H9 (cell line): ENCODE results near the gene BLNK. TPM values are rescaled to one million over a fixed set of nuclear protein-coding genes. Genes with fewer than 3 reads are reported as not detected.

ENCODE experiments used
- DNase-seq: peaks from one replicate; pipeline ENCODE4 v3.0.0-alpha.2; 2017
- H2AFZ ChIP-seq: one replicate; pipeline ENCODE4 v1.6.1; 2013; ENCODE audit warnings: mild to moderate bottlenecking, low read length, control low read depth, moderate library complexity
- H2AK5ac ChIP-seq: 2 replicates; pipeline ENCODE4 v1.6.1; 2013; ENCODE audit warnings: low read length, control low read depth, mixed read lengths; ENCODE audit not compliant: insufficient read length
- H2BK120ac ChIP-seq: one replicate; pipeline ENCODE4 v1.6.1; 2013; ENCODE audit warnings: low read depth, mild to moderate bottlenecking, low read length, control low read depth, inconsistent platforms; ENCODE audit not compliant: poor library complexity, severe bottlenecking
- H2BK12ac ChIP-seq: 2 replicates; pipeline ENCODE4 v1.6.1; 2013; ENCODE audit warnings: low read length, control low read depth, mixed read lengths, low read depth; ENCODE audit not compliant: insufficient read length
- H2BK15ac ChIP-seq: 2 replicates; pipeline ENCODE4 v1.6.1; 2013; ENCODE audit warnings: low read depth, low read length, control low read depth
- H2BK20ac ChIP-seq: one replicate; pipeline ENCODE4 v1.6.1; 2013; ENCODE audit warnings: low read depth, mild to moderate bottlenecking, low read length, control low read depth, inconsistent platforms; ENCODE audit not compliant: poor library complexity, severe bottlenecking
- H2BK5ac ChIP-seq: 2 replicates; pipeline ENCODE4 v1.6.1; 2013; ENCODE audit warnings: low read length, control low read depth, mixed read lengths; ENCODE audit not compliant: insufficient read length
- H3K14ac ChIP-seq: 2 replicates; pipeline ENCODE4 v1.6.1; 2013; ENCODE audit warnings: low read length, control low read depth; ENCODE audit not compliant: insufficient read depth
- H3K18ac ChIP-seq: 2 replicates; pipeline ENCODE4 v1.6.1; 2013; ENCODE audit warnings: low read depth, mild to moderate bottlenecking, mixed read lengths, low read length, control low read depth; ENCODE audit not compliant: insufficient read length
- H3K23ac ChIP-seq: 2 replicates; pipeline ENCODE4 v1.6.1; 2013; ENCODE audit warnings: low read length, control low read depth, mixed read lengths, low read depth; ENCODE audit not compliant: insufficient read length
- H3K23me2 ChIP-seq: 2 replicates; pipeline ENCODE4 v1.6.1; 2013; ENCODE audit warnings: low read depth, mild to moderate bottlenecking, mixed read lengths, low read length, control low read depth; ENCODE audit not compliant: insufficient read length, poor library complexity, severe bottlenecking
- H3K27ac ChIP-seq: 2 replicates; pipeline ENCODE4 v1.5.1; 2013; ENCODE audit warnings: low read length, control low read depth, mixed read lengths, low read depth; ENCODE audit not compliant: insufficient read length
- H3K27me3 ChIP-seq: 2 replicates; pipeline ENCODE4 v1.6.1; 2013; ENCODE audit warnings: low read length, control low read depth, inconsistent platforms; ENCODE audit not compliant: insufficient read depth
- H3K4ac ChIP-seq: 2 replicates; pipeline ENCODE4 v1.6.1; 2013; ENCODE audit warnings: low read depth, mild to moderate bottlenecking, control low read depth, inconsistent platforms, low read length, moderate library complexity
- H3K4me1 ChIP-seq: 2 replicates; pipeline ENCODE4 v1.6.1; 2013; ENCODE audit warnings: low read length, control low read depth, inconsistent platforms; ENCODE audit not compliant: insufficient read depth
- H3K4me2 ChIP-seq: 2 replicates; pipeline ENCODE4 v1.6.1; 2013; ENCODE audit warnings: low read length, control low read depth, mixed read lengths; ENCODE audit not compliant: insufficient read length, insufficient read depth
- H3K56ac ChIP-seq: 2 replicates; pipeline ENCODE4 v1.6.1; 2013; ENCODE audit warnings: low read depth, mild to moderate bottlenecking, mixed read lengths, low read length, control low read depth; ENCODE audit not compliant: insufficient read length
- H3K79me1 ChIP-seq: 2 replicates; pipeline ENCODE4 v1.6.1; 2013; ENCODE audit warnings: low read depth, mild to moderate bottlenecking, moderate library complexity, low read length, control low read depth, inconsistent platforms; ENCODE audit not compliant: insufficient read depth, poor library complexity, severe bottlenecking
- H3K79me2 ChIP-seq: 2 replicates; pipeline ENCODE4 v1.6.1; 2013; ENCODE audit warnings: low read length, control low read depth, inconsistent platforms; ENCODE audit not compliant: insufficient read depth
- H3K9ac ChIP-seq: 2 replicates; pipeline ENCODE4 v1.6.1; 2013; ENCODE audit warnings: low read length, control low read depth, mixed read lengths; ENCODE audit not compliant: insufficient read length; ENCODE audit errors: extremely low read depth
- H3K9me3 ChIP-seq: one replicate; pipeline ENCODE4 v1.6.1; 2013; ENCODE audit warnings: low read depth, low read length, inconsistent platforms; ENCODE audit not compliant: control insufficient read depth
- H3T11ph ChIP-seq: one replicate; pipeline ENCODE4 v1.6.1; 2013; ENCODE audit warnings: mild to moderate bottlenecking, low read length, control low read depth, inconsistent platforms
- H4K20me1 ChIP-seq: one replicate; pipeline ENCODE4 v1.6.1; 2013; ENCODE audit not compliant: control insufficient read depth, insufficient read length, insufficient read depth
- H4K5ac ChIP-seq: 2 replicates; pipeline ENCODE4 v1.6.1; 2013; ENCODE audit warnings: low read depth, mild to moderate bottlenecking, mixed read lengths, low read length, control low read depth; ENCODE audit not compliant: insufficient read length
- H4K8ac ChIP-seq: replicated peaks from 2 replicates; pipeline ENCODE4 v1.6.1; 2013; ENCODE audit warnings: low read length, control low read depth, mixed read lengths, low read depth; ENCODE audit not compliant: insufficient read length
- H4K91ac ChIP-seq: 2 replicates; pipeline ENCODE4 v1.6.1; 2013; ENCODE audit warnings: low read depth, mild to moderate bottlenecking, moderate library complexity, mixed read lengths, low read length, control low read depth; ENCODE audit not compliant: insufficient read length
- H3K27ac Mint-ChIP-seq, 3 experiments: 2 replicates in 2 of 3; 3 replicates in 1 of 3; pipeline ENCODE4 v1.8.0; 2020 to 2021; ENCODE audit warnings: mixed read lengths in 3 of 3, mild to moderate bottlenecking in 1 of 3, moderate library complexity in 1 of 3
- H3K27me3 Mint-ChIP-seq: 2 replicates; pipeline ENCODE4 v1.8.0; 2021; ENCODE audit warnings: low read depth, mild to moderate bottlenecking, moderate library complexity, mixed read lengths
- H3K36me3 Mint-ChIP-seq, 3 experiments: 2 replicates in 2 of 3; 3 replicates in 1 of 3; pipeline ENCODE4 v1.8.0; 2020 to 2021; ENCODE audit warnings: low read depth in 3 of 3, mixed read lengths in 3 of 3; ENCODE audit not compliant: insufficient read depth in 1 of 3
- H3K4me1 Mint-ChIP-seq, 2 experiments: 2 replicates each; pipeline ENCODE4 v1.8.0; 2020; ENCODE audit warnings: mixed read lengths in 2 of 2
- H3K4me3 Mint-ChIP-seq, 2 experiments: 2 replicates in 1 of 2; 3 replicates in 1 of 2; pipeline ENCODE4 v1.8.0; 2020 to 2021; ENCODE audit warnings: mild to moderate bottlenecking in 2 of 2, mixed read lengths in 2 of 2, moderate library complexity in 1 of 2
- H3K9me3 Mint-ChIP-seq, 2 experiments: 2 replicates in 1 of 2; 3 replicates in 1 of 2; pipeline ENCODE4 v1.8.0; 2020; ENCODE audit warnings: mild to moderate bottlenecking in 2 of 2, mixed read lengths in 2 of 2, moderate library complexity in 1 of 2
- CTCF ChIP-seq: fragments of 200-600 bp; sonication (generic); conservative IDR thresholded peaks from 3 replicates; pipeline ENCODE4 v1.8.0; 2021; ENCODE audit warnings: antibody characterized with exemption, mild to moderate bottlenecking
- WGBS: extraction: QIAGEN DNeasy Blood & Tissue Kit; methylation state at CpG from one replicate; pipeline ENCODE4 v1.1.7; 2013; ENCODE audit warnings: missing lambda C conversion rate, low lambda C conversion rate, mixed read lengths; ENCODE audit not compliant: insufficient read length; ENCODE audit errors: extremely low coverage; 5-methylcytosine and 5-hydroxymethylcytosine counted together
- total RNA-seq: library from RNA; stranded (reverse); gene quantifications from 2 replicates; pipeline ENCODE4 v1.2.1, GENCODE V29; 2021

BLNK gene
- total RNA-seq, 1 experiment from 2014 or later: not detected

DNA sequence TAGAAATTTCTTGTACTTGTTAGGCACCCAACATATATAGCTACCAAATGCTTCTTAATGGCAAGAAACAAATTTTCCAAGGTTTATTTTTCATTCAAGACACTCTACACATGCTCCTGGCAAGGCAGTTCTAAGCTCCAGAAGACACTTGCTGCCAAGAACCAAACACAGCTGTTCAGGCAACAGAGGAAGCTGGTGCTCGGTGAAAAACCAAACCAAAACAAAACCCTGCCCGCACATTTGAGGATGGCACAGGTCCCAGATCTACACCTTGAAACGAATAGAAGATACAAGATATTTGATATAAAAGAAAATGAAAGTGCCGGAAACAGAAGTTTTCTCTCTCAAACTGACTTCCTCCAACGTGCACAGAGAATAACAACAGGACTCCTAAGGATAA lies 28.0 kb upstream of the BLNK start:
- Histone ChIP-seq H3K79me2 (no peaks in the 10 kb centered on the region), H3K4me2 (no peak overlapping the region), H3K18ac (no peak overlapping the region), H3K56ac (no peak overlapping the region), H4K5ac (no peak overlapping the region), H4K8ac (no peak overlapping the region), H3K23ac (no peak overlapping the region), H2BK120ac (no peak overlapping the region), H3K27me3 (no peaks in the 10 kb centered on the region), H3K4me1 (no peaks in the 10 kb centered on the region), H3K27ac (no peak overlapping the region), H3T11ph (no peak overlapping the region), H3K4ac (no peak overlapping the region), H3K14ac (no peak overlapping the region), H2BK12ac (no peak overlapping the region), H2BK20ac (no peak overlapping the region), H2AFZ (no peak overlapping the region), H2BK15ac (no peak overlapping the region), H2AK5ac (no peak overlapping the region), H4K91ac (no peak overlapping the region), H2BK5ac (no peak overlapping the region), H3K9me3 (no peaks in the 10 kb centered on the region), H3K23me2 (no peaks in the 10 kb centered on the region), H3K9ac (no peak overlapping the region), H3K79me1 (no peaks in the 10 kb centered on the region), H4K20me1 (no peaks in the 10 kb centered on the region)
- Mint-ChIP-seq H3K4me1 (peaks cover 6 to 13% of the 10 kb centered on the region in 2 experiments), H3K4me3 (no peak overlapping the region), H3K9me3 (no peaks in the 10 kb centered on the region), H3K27ac (no peak overlapping the region), H3K27me3 (peaks cover 3% of the 10 kb centered on the region; the same call in 1 of the 2 replicates), H3K36me3 (no peaks in the 10 kb centered on the region; a peak in 1 of 7 replicates)
- TF ChIP-seq CTCF: no peak
- DNase-seq: no peak
- no CpG with 5 or more reads among the region's 5 CpGs for WGBS
